Gastrocnemius medialis (tissue), 4 donors: ENCODE data around the gene DMXL1.

ENCODE experiments used
- POLR2A ChIP-seq, 2 donors: fragments of 450-650 bp; IDR thresholded peaks; one replicate each; pipeline ENCODE4 v1.6.1; 2017; ENCODE audit warnings: antibody characterized with exemption in 2 of 2, mild to moderate bottlenecking in 2 of 2, moderate library complexity in 2 of 2
- TF ChIP-seq, protein P1 (sequence below), 5 experiments: fragments of 450-650 bp in 3 of 5; fragments of 200-600 bp in 2 of 5; sonication (generic) in 2 of 5; IDR thresholded peaks in 4 of 5; conservative IDR thresholded peaks in 1 of 5; 1 replicate in 4 of 5; 2 replicates in 1 of 5; pipeline ENCODE4 v1.5.1; 2016 to 2019; ENCODE audit warnings: antibody characterized with exemption in 5 of 5, mild to moderate bottlenecking in 3 of 5, moderate library complexity in 3 of 5

- TF ChIP-seq, protein P1, sequence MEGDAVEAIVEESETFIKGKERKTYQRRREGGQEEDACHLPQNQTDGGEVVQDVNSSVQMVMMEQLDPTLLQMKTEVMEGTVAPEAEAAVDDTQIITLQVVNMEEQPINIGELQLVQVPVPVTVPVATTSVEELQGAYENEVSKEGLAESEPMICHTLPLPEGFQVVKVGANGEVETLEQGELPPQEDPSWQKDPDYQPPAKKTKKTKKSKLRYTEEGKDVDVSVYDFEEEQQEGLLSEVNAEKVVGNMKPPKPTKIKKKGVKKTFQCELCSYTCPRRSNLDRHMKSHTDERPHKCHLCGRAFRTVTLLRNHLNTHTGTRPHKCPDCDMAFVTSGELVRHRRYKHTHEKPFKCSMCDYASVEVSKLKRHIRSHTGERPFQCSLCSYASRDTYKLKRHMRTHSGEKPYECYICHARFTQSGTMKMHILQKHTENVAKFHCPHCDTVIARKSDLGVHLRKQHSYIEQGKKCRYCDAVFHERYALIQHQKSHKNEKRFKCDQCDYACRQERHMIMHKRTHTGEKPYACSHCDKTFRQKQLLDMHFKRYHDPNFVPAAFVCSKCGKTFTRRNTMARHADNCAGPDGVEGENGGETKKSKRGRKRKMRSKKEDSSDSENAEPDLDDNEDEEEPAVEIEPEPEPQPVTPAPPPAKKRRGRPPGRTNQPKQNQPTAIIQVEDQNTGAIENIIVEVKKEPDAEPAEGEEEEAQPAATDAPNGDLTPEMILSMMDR (IDR thresholded peaks at IDR 0.05 in 4 of 5, conservative IDR thresholded peaks at IDR 0.05 in 1 of 5) = no peak
- TF ChIP-seq POLR2A (IDR thresholded peaks at IDR 0.05) = no peak
Measured at GRCh38 chr5:119179857-119180641, 109.2 kb downstream of the DMXL1 start.
